Retinal pigment epithelial cell (primary cell): ENCODE results near the gene UST.
"Not testable (repeated sequence)": the region's sequence is repeated elsewhere in the genome, so short reads cannot be mapped to it uniquely, and the experiment has no call there.

Source experiments
- DNase-seq: peaks from one replicate; pipeline ENCODE4 v3.0.0-alpha.2; 2010; ENCODE audit warnings: low read depth
- H3K4me3 ChIP-seq: 2 replicates; pipeline ENCODE4 v1.5.1; 2011; ENCODE audit warnings: mild to moderate bottlenecking, low read length, control low read depth, moderate library complexity
- CTCF ChIP-seq: conservative IDR thresholded peaks from 2 replicates; pipeline ENCODE4 v1.5.1; 2011; ENCODE audit warnings: low read depth, low read length, control low read depth, inconsistent platforms

The UST gene

DNA sequence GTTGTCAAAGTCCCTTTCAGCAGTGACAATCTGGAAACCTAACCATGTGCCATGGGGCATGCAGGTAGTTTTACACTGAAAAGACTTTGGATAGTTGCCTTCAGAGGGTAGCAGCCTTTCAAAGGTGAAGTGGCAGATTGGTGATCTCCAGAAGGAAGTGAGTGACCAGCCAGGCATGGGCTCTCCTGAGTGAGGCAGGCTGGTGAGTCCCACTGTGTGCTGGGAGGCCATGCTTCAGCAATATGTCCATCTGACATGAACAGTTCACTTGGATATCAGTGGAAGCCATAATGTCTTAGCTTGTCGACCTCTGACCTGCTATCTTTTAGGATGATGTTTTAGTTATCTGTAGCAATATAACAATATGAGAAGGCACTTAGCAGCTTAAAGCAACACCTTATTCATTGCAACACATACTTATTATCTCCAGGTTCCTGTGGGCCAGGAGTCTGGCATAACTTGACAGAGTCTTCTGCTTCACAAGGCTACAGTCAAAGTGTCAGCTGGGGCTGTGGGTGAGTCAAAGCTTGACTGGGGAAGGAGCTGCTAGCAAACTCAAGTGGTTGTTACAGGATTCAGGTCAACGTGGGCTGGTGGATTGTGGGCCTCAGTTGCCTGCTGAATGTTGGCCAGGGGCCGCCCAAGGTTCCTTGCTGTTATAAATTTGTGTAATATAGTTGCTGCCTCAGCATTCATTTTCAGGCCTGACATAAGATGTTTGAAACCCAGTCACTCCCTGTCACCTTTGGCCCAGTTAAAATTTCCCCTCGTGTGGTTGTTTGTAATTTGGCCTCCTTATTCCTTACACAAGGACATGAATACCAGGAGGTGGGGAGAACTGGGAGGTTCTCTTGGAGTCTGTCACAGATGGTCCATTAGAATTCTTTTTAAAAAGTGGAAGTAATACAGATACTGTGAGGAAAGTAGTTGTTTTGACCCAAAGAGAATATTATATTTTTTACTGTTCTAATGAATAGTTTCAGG lies 100.2 kb downstream of the UST start:
- no peak overlapping the region for H3K4me3 ChIP-seq
- no peak for DNase-seq
- no peak for TF ChIP-seq CTCF

GRCh38 chr6:148848915-148849314 lies 102.1 kb downstream of the UST start:
- no peak for TF ChIP-seq CTCF
- no peak for DNase-seq
- no peak overlapping the region for H3K4me3 ChIP-seq

- H3K4me3 ChIP-seq, DNase-seq: not testable (repeated sequence)
Observed at GRCh38 chr6:148849449-148849848, 102.6 kb downstream of the UST start.

DNA sequence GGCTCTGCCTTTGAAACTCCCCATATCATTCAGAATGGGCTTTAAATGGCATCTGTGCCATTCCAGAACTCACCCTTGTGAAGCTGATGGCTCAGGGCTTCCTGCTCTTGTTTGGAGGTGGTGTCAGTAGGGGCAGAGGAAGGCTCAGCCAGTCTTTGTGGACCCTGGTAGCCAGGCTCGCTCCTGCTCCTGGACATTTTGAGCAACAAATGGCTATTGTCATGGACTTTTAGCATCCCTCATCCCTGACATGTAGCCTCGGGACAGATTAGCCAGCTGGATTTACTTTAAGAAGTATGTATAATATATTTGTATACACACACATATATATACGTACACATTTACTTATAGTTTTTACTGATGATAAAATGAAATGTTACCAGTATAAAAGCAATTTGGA lies 104.1 kb downstream of the UST start:
- no peak overlapping the region for H3K4me3 ChIP-seq
- no peak for DNase-seq
- TF ChIP-seq CTCF, result no peak

- TF ChIP-seq CTCF, result no peak
- H3K4me3 ChIP-seq, result no peak overlapping the region
Observed at GRCh38 chr6:148851683-148852556, 105.1 kb downstream of the UST start.

DNA sequence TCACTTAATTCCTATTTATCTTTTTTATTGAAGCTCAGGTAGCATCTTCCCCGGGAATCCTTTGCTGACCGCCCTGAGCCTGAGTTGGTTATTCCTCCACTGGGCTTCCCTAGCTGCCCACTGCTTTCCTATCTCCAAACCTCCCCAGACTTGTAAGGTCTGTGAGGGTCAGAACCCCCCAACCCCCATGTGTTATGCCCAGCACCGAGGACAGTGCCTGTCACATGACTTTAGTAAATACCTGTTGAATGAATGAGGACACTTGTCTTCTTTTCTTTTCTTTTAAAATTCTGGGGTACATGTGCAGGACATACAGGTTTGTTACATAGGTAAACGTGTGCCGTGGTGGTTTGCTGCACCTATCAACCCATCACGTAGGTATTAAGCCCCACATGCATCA lies 105.9 kb downstream of the UST start:
- no peak for DNase-seq
- no peak overlapping the region for H3K4me3 ChIP-seq
- TF ChIP-seq CTCF, result no peak

More at GRCh38 chr6:148851683-148852556, 105.1 kb downstream of the UST start:
- DNase-seq, result no peak

DNA sequence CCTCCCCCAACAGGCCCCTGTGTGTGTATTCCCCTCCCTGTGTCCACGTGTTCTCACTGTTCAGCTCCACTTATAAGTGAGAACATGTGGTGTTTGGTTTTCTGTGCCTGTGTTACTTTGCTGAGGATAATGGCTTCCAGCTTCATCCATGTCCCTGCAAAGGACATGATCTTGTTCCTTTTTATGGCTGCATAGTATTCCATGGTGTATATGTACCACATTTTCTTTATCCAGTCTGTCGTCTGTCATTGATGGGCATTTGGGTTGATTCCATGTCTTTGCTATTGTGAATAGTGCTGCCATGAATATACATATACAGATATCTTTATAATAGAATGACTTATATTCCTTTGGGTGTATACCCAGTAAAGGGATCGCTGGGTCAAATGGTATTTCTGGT lies 106.3 kb downstream of the UST start:
- not testable (repeated sequence) for H3K4me3 ChIP-seq, DNase-seq
